Loucy (cell line): Measurements from ENCODE around the gene TBL1XR1.

ENCODE experiments used
- CTCF ChIP-seq: fragments of 200-600 bp; sonication (generic); conservative IDR thresholded peaks from 2 replicates; pipeline ENCODE4 v1.5.1; 2014; ENCODE audit warnings: mild to moderate bottlenecking, antibody characterized with exemption, low read length
- EZH2phosphoT487 ChIP-seq: fragments of 200-600 bp; IDR thresholded peaks from 2 replicates; pipeline ENCODE4 v1.6.1; 2018; ENCODE audit warnings: antibody characterized with exemption, mild to moderate bottlenecking, moderate library complexity, borderline replicate concordance

DNA sequence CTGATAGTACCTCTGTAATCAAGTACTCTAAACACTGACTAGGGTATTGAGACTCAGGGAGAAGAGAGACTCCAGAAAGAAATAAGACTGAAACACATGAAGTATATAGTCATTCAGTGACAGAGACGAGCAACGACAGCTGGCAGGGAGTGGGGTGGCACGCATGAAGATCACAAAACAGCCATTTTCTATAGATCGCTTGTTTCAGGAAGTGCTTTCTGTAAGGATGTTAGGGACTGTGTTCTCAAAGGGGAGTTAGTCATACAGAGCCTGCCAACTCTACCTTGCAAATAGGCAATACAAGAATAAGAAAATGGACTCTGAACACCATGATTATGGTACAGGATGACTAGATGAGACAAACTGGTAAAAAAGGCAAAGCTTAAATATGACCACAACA is 139.5 kb downstream of the TBL1XR1 start:
- TF ChIP-seq CTCF (no peak), EZH2phosphoT487 (no peak)
